OCI-LY7 (cell line): ENCODE data around the gene CMTM7.

Experiments used
- EZH2phosphoT487 ChIP-seq: fragments of 200-600 bp; sonication (generic); IDR thresholded peaks from 2 replicates; pipeline ENCODE4 v1.6.1; 2018; ENCODE audit warnings: low read depth, borderline replicate concordance, mild to moderate bottlenecking, mixed run types, antibody characterized with exemption, low read length, moderate library complexity, mixed read lengths
- TF ChIP-seq, protein P1 (sequence below): fragments of 200-600 bp; sonication (generic); conservative IDR thresholded peaks from 2 replicates; pipeline ENCODE4 v1.5.1; 2014; ENCODE audit warnings: mild to moderate bottlenecking, antibody characterized with exemption, low read length, moderate library complexity, mixed read lengths

DNA sequence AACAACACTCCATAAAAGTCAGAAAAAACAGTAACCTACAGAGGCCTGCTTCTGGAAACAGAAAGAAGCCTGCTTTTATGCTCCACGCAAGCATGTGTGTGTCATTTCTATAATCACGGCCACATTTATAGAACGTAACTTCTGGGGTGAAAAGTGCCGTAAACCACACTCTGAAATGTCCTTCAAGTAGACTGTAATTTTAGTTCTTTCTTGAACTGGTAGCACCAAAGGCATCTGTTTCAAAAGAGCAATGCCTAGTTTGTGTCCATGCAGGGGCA, 19.5 kb upstream of the CMTM7 start:
- TF ChIP-seq EZH2phosphoT487, result no peak
- TF ChIP-seq, protein P1, sequence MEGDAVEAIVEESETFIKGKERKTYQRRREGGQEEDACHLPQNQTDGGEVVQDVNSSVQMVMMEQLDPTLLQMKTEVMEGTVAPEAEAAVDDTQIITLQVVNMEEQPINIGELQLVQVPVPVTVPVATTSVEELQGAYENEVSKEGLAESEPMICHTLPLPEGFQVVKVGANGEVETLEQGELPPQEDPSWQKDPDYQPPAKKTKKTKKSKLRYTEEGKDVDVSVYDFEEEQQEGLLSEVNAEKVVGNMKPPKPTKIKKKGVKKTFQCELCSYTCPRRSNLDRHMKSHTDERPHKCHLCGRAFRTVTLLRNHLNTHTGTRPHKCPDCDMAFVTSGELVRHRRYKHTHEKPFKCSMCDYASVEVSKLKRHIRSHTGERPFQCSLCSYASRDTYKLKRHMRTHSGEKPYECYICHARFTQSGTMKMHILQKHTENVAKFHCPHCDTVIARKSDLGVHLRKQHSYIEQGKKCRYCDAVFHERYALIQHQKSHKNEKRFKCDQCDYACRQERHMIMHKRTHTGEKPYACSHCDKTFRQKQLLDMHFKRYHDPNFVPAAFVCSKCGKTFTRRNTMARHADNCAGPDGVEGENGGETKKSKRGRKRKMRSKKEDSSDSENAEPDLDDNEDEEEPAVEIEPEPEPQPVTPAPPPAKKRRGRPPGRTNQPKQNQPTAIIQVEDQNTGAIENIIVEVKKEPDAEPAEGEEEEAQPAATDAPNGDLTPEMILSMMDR, result no peak
